GM19395 (cell line): ENCODE measurements around the gene ENAH.
"Not testable (repeated sequence)": the region's sequence is repeated elsewhere in the genome, so short reads cannot be mapped to it uniquely, and the experiment has no call there.

Experiments used
- ATAC-seq: cut with Tn5 transposase; IDR thresholded peaks from one replicate; pipeline ENCODE4 v1.9.1; 2021; ENCODE audit warnings: mild to moderate bottlenecking, moderate library complexity; ENCODE audit not compliant: unreplicated experiment

The ENAH gene

GRCh38 chr1:225652729-225653462, at the start of gene ENAH:
Gene ENAH (minus strand): TSS chr1:225653123. CDS start chr1:225652690, 433 bp downstream.
- ATAC-seq, result peak; percentile 53

GRCh38 chr1:225700889-225701465, 48.1 kb upstream of the ENAH start:
- no peak for ATAC-seq

- ATAC-seq, result no peak
Measured at GRCh38 chr1:225700164-225700821, 47.4 kb upstream of the ENAH start.

- ATAC-seq, result no peak
Measured at GRCh38 chr1:225699336-225699735, 46.4 kb upstream of the ENAH start.

- ATAC-seq, result not testable (repeated sequence)
Measured at GRCh38 chr1:225698194-225698593, 45.3 kb upstream of the ENAH start.

- no peak for ATAC-seq
Measured at GRCh38 chr1:225697428-225697827, 44.5 kb upstream of the ENAH start.

GRCh38 chr1:225695578-225696337, 42.8 kb upstream of the ENAH start:
- ATAC-seq, result no peak

- no peak for ATAC-seq
Measured at GRCh38 chr1:225694151-225694603, 41.3 kb upstream of the ENAH start.

GRCh38 chr1:225693697-225694096, 40.8 kb upstream of the ENAH start:
- not testable (repeated sequence) for ATAC-seq

- ATAC-seq, result no peak
Measured at GRCh38 chr1:225693085-225693696, 40.3 kb upstream of the ENAH start.

GRCh38 chr1:225692517-225692879, 39.6 kb upstream of the ENAH start:
- ATAC-seq, result no peak

GRCh38 chr1:225691861-225692516, 39.1 kb upstream of the ENAH start:
- ATAC-seq, result no peak

- ATAC-seq, result no peak
Measured at GRCh38 chr1:225691377-225691776, 38.5 kb upstream of the ENAH start.

- ATAC-seq, result no peak
Measured at GRCh38 chr1:225689882-225690459, 37.0 kb upstream of the ENAH start.

GRCh38 chr1:225688345-225688744, 35.4 kb upstream of the ENAH start:
- no peak for ATAC-seq

- no peak for ATAC-seq
Measured at GRCh38 chr1:225685476-225686176, 32.7 kb upstream of the ENAH start.

GRCh38 chr1:225684741-225685140, 31.8 kb upstream of the ENAH start:
- ATAC-seq, result no peak

GRCh38 chr1:225681231-225681630, 28.3 kb upstream of the ENAH start:
- ATAC-seq, result no peak

GRCh38 chr1:225678545-225678944, 25.6 kb upstream of the ENAH start:
- ATAC-seq, result no peak
